Endodermal cell (in vitro differentiated cells): Measurements from ENCODE around the gene ORC2. TPM values are rescaled to one million over a fixed set of nuclear protein-coding genes. Genes with fewer than 3 reads are reported as not detected.

Source experiments
- DNase-seq: peaks from one replicate; pipeline ENCODE4 v3.0.0-alpha.2; 2017
- H3K27ac ChIP-seq: 2 replicates; pipeline ENCODE4 v1.5.1; 2013; ENCODE audit warnings: mild to moderate bottlenecking, low read depth, low read length, moderate library complexity
- H3K27me3 ChIP-seq: 2 replicates; pipeline ENCODE4 v1.6.1; 2013; ENCODE audit warnings: mild to moderate bottlenecking, low read length, moderate library complexity; ENCODE audit not compliant: insufficient read depth, control insufficient read depth, poor library complexity, severe bottlenecking
- H3K36me3 ChIP-seq: 2 replicates; pipeline ENCODE4 v1.7.0; 2013; ENCODE audit warnings: mild to moderate bottlenecking, low read length, moderate library complexity; ENCODE audit not compliant: control insufficient read depth, insufficient read depth
- H3K4me1 ChIP-seq: one replicate; pipeline ENCODE4 v1.7.0; 2013; ENCODE audit warnings: low read length; ENCODE audit not compliant: control insufficient read depth, insufficient read depth
- H3K4me3 ChIP-seq: 2 replicates; pipeline ENCODE4 v1.5.1; 2013; ENCODE audit warnings: mild to moderate bottlenecking, low read length, moderate library complexity
- H3K9ac ChIP-seq: 2 replicates; pipeline ENCODE4 v1.6.1; 2013; ENCODE audit warnings: mild to moderate bottlenecking, low read length, moderate library complexity; ENCODE audit not compliant: poor library complexity, severe bottlenecking; ENCODE audit errors: extremely low read depth
- H3K9me3 ChIP-seq: 2 replicates; pipeline ENCODE4 v1.6.1; 2013; ENCODE audit warnings: mild to moderate bottlenecking, low read length, moderate library complexity; ENCODE audit not compliant: control insufficient read depth
- H3K27ac Mint-ChIP-seq: 2 replicates; pipeline ENCODE4 v1.8.0; 2020; ENCODE audit warnings: mixed read lengths
- H3K27me3 Mint-ChIP-seq: 2 replicates; pipeline ENCODE4 v1.8.0; 2021; ENCODE audit warnings: mild to moderate bottlenecking, mixed read lengths; ENCODE audit not compliant: insufficient read depth
- H3K36me3 Mint-ChIP-seq: 2 replicates; pipeline ENCODE4 v1.8.0; 2020; ENCODE audit warnings: low read depth, mixed read lengths
- H3K4me1 Mint-ChIP-seq: 2 replicates; pipeline ENCODE4 v1.8.0; 2020; ENCODE audit warnings: mixed read lengths
- H3K4me3 Mint-ChIP-seq: 2 replicates; pipeline ENCODE4 v1.8.0; 2020; ENCODE audit warnings: mild to moderate bottlenecking, moderate library complexity, mixed read lengths
- H3K9me3 Mint-ChIP-seq: 2 replicates; pipeline ENCODE4 v1.8.0; 2020; ENCODE audit warnings: mild to moderate bottlenecking, mixed read lengths
- WGBS, 2 experiments: methylation state at CpG; one replicate each; pipeline versions ENCODE4 v1.1.5 to v1.1.7; 2013; ENCODE audit warnings: missing lambda C conversion rate in 2 of 2, mixed read lengths in 1 of 2; ENCODE audit not compliant: insufficient coverage in 1 of 2, insufficient read length in 1 of 2; 5-methylcytosine and 5-hydroxymethylcytosine counted together
- long read RNA-seq, 4 experiments: library from polyadenylated mRNA in 2 of 4; library from RNA in 1 of 4; library from capped mRNA in 1 of 4; stranded (forward) in 3 of 4; unstranded in 1 of 4; transcript quantifications; one replicate each; pipeline ENCODE4 v2.0.0, GENCODE V29; 2020 to 2021; ENCODE audit warnings: inconsistent platforms in 1 of 4
- polyA plus RNA-seq, 2 experiments: library from polyadenylated mRNA; stranded (reverse); fragments of 50-300 nt; gene quantifications; one replicate each; pipeline ENCODE4 v1.2.3, GENCODE V29; 2013
- total RNA-seq, 2 donors: library from RNA; stranded (reverse); fragmentation: NEBNext Ultra II Directional in 1 of 2; extraction: Animal tissue kit (Norgen Biotek cat#: 25700) in 1 of 2; gene quantifications; 2 replicates in 1 of 2; 3 replicates in 1 of 2; pipeline ENCODE4 v1.2.1, GENCODE V29; 2021
- TF ChIP-seq, protein P1 (sequence below): fragments of 200-600 bp; sonication (generic); conservative IDR thresholded peaks from 2 replicates; pipeline ENCODE4 v1.5.0; 2021; ENCODE audit warnings: antibody characterized with exemption, mild to moderate bottlenecking

ORC2 gene
- total RNA-seq = 100 to 1,000 TPM in 1 of 2 donors, 10 to 100 TPM in 1; 68.9 to 129 TPM
- 30.5 TPM for polyA plus RNA-seq (2013, experiment 1 of 2)
- polyA plus RNA-seq (2013, experiment 2 of 2) = 35.3 TPM
- long read RNA-seq, experiment 1, full-length matches to known transcripts = 11 of 38 reads
- long read RNA-seq, experiment 1, partial matches to known transcripts = 15 of 38 reads
- long read RNA-seq, experiment 1, other reads (novel, unspliced or antisense) = 12 of 38 reads
- long read RNA-seq, experiment 2, full-length matches to known transcripts = 71 of 106 reads
- long read RNA-seq, experiment 2, partial matches to known transcripts = 13 of 106 reads
- long read RNA-seq, experiment 2, other reads (novel, unspliced or antisense) = 22 of 106 reads
- long read RNA-seq, experiment 3, full-length matches to known transcripts = 54 of 80 reads
- long read RNA-seq, experiment 3, partial matches to known transcripts = 5 of 80 reads
- long read RNA-seq, experiment 3, other reads (novel, unspliced or antisense) = 21 of 80 reads
- long read RNA-seq, experiment 4, full-length matches to known transcripts = 33 of 53 reads
- long read RNA-seq, experiment 4, partial matches to known transcripts = 7 of 53 reads
- long read RNA-seq, experiment 4, other reads (novel, unspliced or antisense) = 13 of 53 reads

DNA sequence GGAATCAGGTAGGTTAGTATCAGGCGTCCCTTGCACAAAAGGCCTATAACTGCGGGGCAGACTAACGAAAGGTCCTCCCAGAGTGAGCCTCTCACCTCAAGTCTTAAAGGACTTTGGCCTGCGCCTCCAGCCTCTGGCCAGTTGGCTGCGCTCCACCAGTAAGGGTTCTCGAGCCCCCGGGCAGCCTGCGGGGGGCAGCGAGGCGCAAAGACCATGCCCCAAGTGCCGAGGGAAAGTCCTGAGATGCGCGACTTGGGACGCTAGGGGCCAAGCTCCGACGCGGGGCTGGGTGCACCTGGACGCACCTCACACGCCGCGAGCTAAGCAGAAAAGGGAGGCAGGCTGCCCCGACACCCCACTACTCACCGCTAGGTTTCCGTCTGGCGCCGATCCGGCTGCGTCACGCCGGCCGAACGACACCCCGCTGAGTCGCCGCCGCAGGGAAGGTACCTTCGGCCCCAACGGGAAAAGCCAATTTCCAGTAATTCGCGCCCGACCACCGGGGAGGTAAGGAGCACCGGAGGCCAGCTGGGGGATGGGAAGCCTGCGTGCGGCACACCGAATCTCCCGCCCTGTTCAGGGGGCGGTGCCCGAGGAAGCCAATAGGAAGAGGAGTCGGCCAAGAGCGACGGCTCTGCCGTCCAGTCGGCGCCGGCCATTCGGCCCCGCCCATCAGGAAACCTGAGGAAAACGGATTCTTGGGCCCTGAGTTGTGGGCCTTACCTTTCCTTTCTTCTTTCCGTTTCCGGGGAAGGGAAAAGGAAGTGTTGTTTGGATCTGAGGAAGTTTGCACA is at the start of gene ORC2:
Gene ORC2 (minus strand): TSS at position 537 of the 794 bp plus-strand sequence. CDS start 5,537 bp downstream, outside the sequence.
- WGBS, 2 experiments = 0% methylated on average over 25 to 61 of the region's 61 CpGs

DNA sequence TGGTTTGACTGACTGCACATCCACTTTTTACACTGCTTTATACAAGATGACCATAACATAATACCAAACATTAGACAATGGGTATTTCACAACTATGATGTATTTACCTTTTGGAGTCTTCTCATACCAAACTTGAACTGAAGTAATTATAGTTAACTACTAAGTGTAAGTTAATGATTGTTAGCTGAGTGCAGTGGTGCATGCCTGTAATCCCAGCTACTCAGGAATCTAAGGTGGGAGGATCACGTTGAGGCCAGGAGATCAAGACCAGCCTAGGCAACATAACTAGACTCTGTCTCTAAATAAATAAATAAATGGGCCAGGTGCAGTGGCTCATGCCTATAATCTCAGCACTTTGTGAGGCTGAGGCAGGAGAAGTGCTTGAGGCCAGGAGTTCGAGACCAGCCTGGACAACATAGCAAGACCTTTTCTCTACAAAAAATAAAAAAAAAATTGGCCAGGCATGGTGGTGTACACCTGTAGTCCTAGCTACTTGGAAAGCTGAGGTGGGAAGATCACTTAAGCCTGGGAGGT is 44.9 kb upstream of the ORC2 start:
- Histone ChIP-seq H3K9ac (no peak overlapping the region), H3K36me3 (peaks cover 45% of the 10 kb centered on the region), H3K27me3 (no peaks in the 10 kb centered on the region), H3K4me3 (no peak overlapping the region), H3K9me3 (no peaks in the 10 kb centered on the region), H3K27ac (no peak overlapping the region), H3K4me1 (no peaks in the 10 kb centered on the region)
- no peak overlapping the region for H3K27ac Mint-ChIP-seq
- TF ChIP-seq, protein P1, sequence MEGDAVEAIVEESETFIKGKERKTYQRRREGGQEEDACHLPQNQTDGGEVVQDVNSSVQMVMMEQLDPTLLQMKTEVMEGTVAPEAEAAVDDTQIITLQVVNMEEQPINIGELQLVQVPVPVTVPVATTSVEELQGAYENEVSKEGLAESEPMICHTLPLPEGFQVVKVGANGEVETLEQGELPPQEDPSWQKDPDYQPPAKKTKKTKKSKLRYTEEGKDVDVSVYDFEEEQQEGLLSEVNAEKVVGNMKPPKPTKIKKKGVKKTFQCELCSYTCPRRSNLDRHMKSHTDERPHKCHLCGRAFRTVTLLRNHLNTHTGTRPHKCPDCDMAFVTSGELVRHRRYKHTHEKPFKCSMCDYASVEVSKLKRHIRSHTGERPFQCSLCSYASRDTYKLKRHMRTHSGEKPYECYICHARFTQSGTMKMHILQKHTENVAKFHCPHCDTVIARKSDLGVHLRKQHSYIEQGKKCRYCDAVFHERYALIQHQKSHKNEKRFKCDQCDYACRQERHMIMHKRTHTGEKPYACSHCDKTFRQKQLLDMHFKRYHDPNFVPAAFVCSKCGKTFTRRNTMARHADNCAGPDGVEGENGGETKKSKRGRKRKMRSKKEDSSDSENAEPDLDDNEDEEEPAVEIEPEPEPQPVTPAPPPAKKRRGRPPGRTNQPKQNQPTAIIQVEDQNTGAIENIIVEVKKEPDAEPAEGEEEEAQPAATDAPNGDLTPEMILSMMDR = no peak
- no peak for DNase-seq
- no peaks in the 10 kb centered on the region for H3K27me3 Mint-ChIP-seq
- peaks cover 32% of the 10 kb centered on the region for H3K36me3 Mint-ChIP-seq
- 97% methylated on average over 2 of the region's 2 CpGs; no CpG with 5 or more reads in 1 of the 2 experiments for WGBS, 2 experiments
- H3K4me1 Mint-ChIP-seq = no peaks in the 10 kb centered on the region
- H3K4me3 Mint-ChIP-seq = no peak overlapping the region
- no peaks in the 10 kb centered on the region for H3K9me3 Mint-ChIP-seq

More for the DNA sequence above, at the start of gene ORC2:
- no peaks in the 10 kb centered on the region for H3K9me3 Mint-ChIP-seq
- H3K27ac Mint-ChIP-seq = peak within 1 kb of the TSS; percentile 99
- TF ChIP-seq, protein P1 = peak; percentile 88
- Histone ChIP-seq H3K36me3 (peaks cover 28% of the 10 kb centered on the region), H3K27ac (peak within 1 kb of the TSS; percentile 69), H3K9me3 (no peaks in the 10 kb centered on the region), H3K4me3 (peak within 1 kb of the TSS; percentile 99), H3K4me1 (no peaks in the 10 kb centered on the region), H3K27me3 (no peaks in the 10 kb centered on the region), H3K9ac (peak within 1 kb of the TSS; percentile 82)
- H3K36me3 Mint-ChIP-seq = peaks cover 11% of the 10 kb centered on the region
- H3K4me1 Mint-ChIP-seq = peaks cover 30% of the 10 kb centered on the region
- H3K27me3 Mint-ChIP-seq = no peaks in the 10 kb centered on the region
- peak; percentile 99 for DNase-seq
- H3K4me3 Mint-ChIP-seq = peak within 1 kb of the TSS; percentile 97

DNA sequence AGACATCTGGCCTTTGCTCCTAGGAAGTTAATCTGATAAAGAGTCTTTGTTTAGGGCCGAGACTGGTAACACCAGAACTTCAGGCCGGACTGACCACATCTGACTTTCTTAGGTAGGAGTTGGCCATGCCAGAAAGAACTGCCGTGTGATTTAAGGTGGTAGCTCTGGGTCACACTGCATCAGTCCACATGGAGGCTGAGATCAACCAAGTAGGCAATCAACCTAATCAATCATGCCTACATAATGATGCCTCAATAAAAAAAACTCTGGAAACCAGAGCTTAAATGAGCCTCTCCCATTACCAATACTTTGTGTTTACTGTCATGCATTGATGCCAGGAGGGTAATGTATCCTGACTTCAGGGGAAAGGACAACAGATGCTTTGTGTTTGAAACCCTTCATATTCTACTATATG is 44.1 kb upstream of the ORC2 start:
- Mint-ChIP-seq H3K27ac (no peak overlapping the region), H3K36me3 (peaks cover 35% of the 10 kb centered on the region), H3K27me3 (no peaks in the 10 kb centered on the region), H3K4me3 (no peak overlapping the region), H3K9me3 (no peaks in the 10 kb centered on the region), H3K4me1 (no peaks in the 10 kb centered on the region)
- no peak for DNase-seq
- H3K27ac ChIP-seq = no peak overlapping the region
- no peak overlapping the region for H3K4me3 ChIP-seq
- H3K27me3 ChIP-seq = no peaks in the 10 kb centered on the region
- WGBS, 2 experiments = 93 to 100% methylated on average over 3 of the region's 3 CpGs
- H3K9me3 ChIP-seq = no peaks in the 10 kb centered on the region
- no peak overlapping the region for H3K9ac ChIP-seq
- peaks cover 45% of the 10 kb centered on the region for H3K36me3 ChIP-seq
- no peaks in the 10 kb centered on the region for H3K4me1 ChIP-seq
- TF ChIP-seq, protein P1 = no peak
